Measurements from ENCODE around the gene BRSK2. TPM values are rescaled to one million over a fixed set of nuclear protein-coding genes. Genes with fewer than 3 reads are reported as not detected.
"Not testable (repeated sequence)": the region's sequence is repeated elsewhere in the genome, so short reads cannot be mapped to it uniquely, and the experiment has no call there.

BRSK2 gene
- total RNA-seq, 2 donors from 2014 or later = 67.5 to 113 TPM

GRCh38 chr11:1507381-1508140 lies 117.8 kb downstream of the BRSK2 start:
- Histone ChIP-seq H3K36me3 (replicated peaks in 1 of 2; ENCODE audit: insufficient read depth in 1 of 2, low read depth in 2 of 2) (no peaks in the 10 kb centered on the region), H3K27ac (no peak overlapping the region), H3K4me1 (peaks cover 20% of the 10 kb centered on the region), H3K27me3 (no peaks in the 10 kb centered on the region), H3K4me3 (no peak overlapping the region), H3K9me3 (no peaks in the 10 kb centered on the region)
- DNase-seq (no peak), ATAC-seq (no peak)
- intact Hi-C loops (cut with DNase I) = no loop called here
- TF ChIP-seq POLR2A (IDR thresholded peaks at IDR 0.05) (no peak), CTCF (IDR thresholded peaks at IDR 0.05) (no peak)
- 74 to 81% methylated on average over 12 to 21 of the region's 21 CpGs for WGBS, 2 donors

- Histone ChIP-seq H3K27me3 (no peaks in the 10 kb centered on the region), H3K4me3 (no peak overlapping the region), H3K36me3 (replicated peaks in 1 of 2; ENCODE audit: insufficient read depth in 1 of 2, low read depth in 2 of 2) (no peaks in the 10 kb centered on the region), H3K27ac (no peak overlapping the region), H3K4me1 (peaks cover 10% of the 10 kb centered on the region), H3K9me3 (no peaks in the 10 kb centered on the region)
- TF ChIP-seq CTCF (IDR thresholded peaks at IDR 0.05) (no peak), POLR2A (IDR thresholded peaks at IDR 0.05) (no peak)
- WGBS, 2 donors = 85 to 86% methylated on average over 9 to 10 of the region's 15 CpGs
- intact Hi-C loops (cut with DNase I) = no loop called here
- no peak for DNase-seq
- ATAC-seq = no peak
These were observed 118.8 kb downstream of the BRSK2 start for GRCh38 chr11:1508491-1508891.

- H3K9me3 ChIP-seq = no peaks in the 10 kb centered on the region
- intact Hi-C loops (cut with DNase I) = no loop called here
- ATAC-seq (no peak), DNase-seq (no peak)
- WGBS, 2 donors = 89 to 96% methylated on average over 5 to 10 of the region's 10 CpGs
- no peak overlapping the region for H3K4me3 ChIP-seq
- no peak overlapping the region for H3K27ac ChIP-seq
- TF ChIP-seq POLR2A (IDR thresholded peaks at IDR 0.05) (no peak), CTCF (IDR thresholded peaks at IDR 0.05) (no peak)
- no peaks in the 10 kb centered on the region for H3K27me3 ChIP-seq
- no peaks in the 10 kb centered on the region for H3K36me3 ChIP-seq (replicated peaks in 1 of 2; ENCODE audit: insufficient read depth in 1 of 2, low read depth in 2 of 2)
- H3K4me1 ChIP-seq = peaks cover 7% of the 10 kb centered on the region
These were observed 119.3 kb downstream of the BRSK2 start for GRCh38 chr11:1508986-1509385.

GRCh38 chr11:1509626-1510255 lies 120.0 kb downstream of the BRSK2 start:
- WGBS, 2 donors = 79 to 88% methylated on average over 9 to 13 of the region's 20 CpGs
- peaks cover 3% of the 10 kb centered on the region for H3K4me1 ChIP-seq

GRCh38 chr11:1510351-1510750 lies 120.6 kb downstream of the BRSK2 start:
- ATAC-seq = not testable (repeated sequence)
- intact Hi-C loops (cut with DNase I) = loop anchor here (10.0 kb wide), 1 partner anchor 396 kb away; no protein-coding TSS in a partner anchor

More at GRCh38 chr11:1509626-1510255, 120.0 kb downstream of the BRSK2 start:
- Histone ChIP-seq H3K27ac (no peak overlapping the region), H3K36me3 (replicated peaks in 1 of 2; ENCODE audit: insufficient read depth in 1 of 2, low read depth in 2 of 2) (no peaks in the 10 kb centered on the region), H3K9me3 (no peaks in the 10 kb centered on the region), H3K4me3 (no peak overlapping the region), H3K27me3 (no peaks in the 10 kb centered on the region)
- intact Hi-C loops (cut with DNase I) = loop anchor here (10.0 kb wide), 1 partner anchor 395 kb away; no protein-coding TSS in a partner anchor
- ATAC-seq (no peak), DNase-seq (no peak)
- TF ChIP-seq POLR2A (IDR thresholded peaks at IDR 0.05) (no peak), CTCF (IDR thresholded peaks at IDR 0.05) (no peak)

More at GRCh38 chr11:1510351-1510750, 120.6 kb downstream of the BRSK2 start:
- not testable (repeated sequence) for H3K9me3 ChIP-seq; H3K36me3 ChIP-seq (replicated peaks in 1 of 2; ENCODE audit: insufficient read depth in 1 of 2, low read depth in 2 of 2); H3K4me1 ChIP-seq; H3K4me3 ChIP-seq; H3K27ac ChIP-seq; DNase-seq; H3K27me3 ChIP-seq
- WGBS, 2 donors = 73 to 86% methylated on average over 5 to 6 of the region's 18 CpGs
